GM12878 (cell line): ENCODE measurements around the gene GRIK3. TPM values are rescaled to one million over a fixed set of nuclear protein-coding genes. Genes with fewer than 3 reads are reported as not detected.

Experiments used
- ATAC-seq: fragments of 200-7000 bp; cut with Tn5 transposase; 3 replicates; pipeline ENCODE4 v1.9.1; 2020; ENCODE audit warnings: mild to moderate bottlenecking, moderate library complexity
- BruUV-seq: library from RNA; stranded (reverse); fragments of 400-500 nt; replicated peaks from 2 replicates; lab custom pipeline; 2021; lab: Mats Ljungman, UMichigan
- CTCF ChIA-PET: fragments of 300-600 bp; sonication (Branson Sonifier 250); formaldehyde crosslinking; extraction: SDS; loops from one replicate; lab custom pipeline; 2021; ENCODE audit warnings: inconsistent platforms; lab: Yijun Ruan, JAX
- POLR2A ChIA-PET: fragments of 350-600 bp; formaldehyde crosslinking; extraction: SDS; loops from one replicate; lab custom pipeline; 2021; ENCODE audit warnings: inconsistent platforms; lab: Charles Lee
- RAD21 ChIA-PET: fragments of 300-600 bp; sonication (Branson Sonifier 250); formaldehyde crosslinking; loops from one replicate; lab custom pipeline; 2023; ENCODE audit warnings: antibody characterized with exemption; ENCODE audit not compliant: unreplicated experiment; lab: Charles Lee
- SMC1A ChIA-PET: fragments of 300-600 bp; sonication (Branson Sonifier 250); formaldehyde crosslinking; loops from one replicate; lab custom pipeline; 2023; ENCODE audit not compliant: unreplicated experiment, uncharacterized antibody; lab: Charles Lee
- DNase-seq: peaks from one replicate; pipeline ENCODE4 v3.0.0-alpha.2; 2011; ENCODE audit warnings: low read depth, low spot score
- FAIRE-seq: peaks from 3 replicates; lab custom pipeline; 2011; peaks lifted over from hg19 to GRCh38; lab: Jason Lieb, UNC
- H2AFZ ChIP-seq: 2 replicates; pipeline ENCODE4 v1.6.0; 2011; ENCODE audit warnings: low read depth, low read length, control low read depth; ENCODE audit not compliant: control insufficient read depth
- H3K27ac ChIP-seq: 2 replicates; pipeline ENCODE4 v1.5.1; 2011; ENCODE audit warnings: control low read depth; ENCODE audit not compliant: control insufficient read depth, insufficient read depth
- H3K27me3 ChIP-seq, 2 experiments: replicated peaks in 1 of 2; 2 replicates each; pipeline versions ENCODE4 v1.6.0 to v1.6.1; 2011; ENCODE audit warnings: low read length in 1 of 2; ENCODE audit not compliant: control insufficient read depth in 2 of 2, insufficient read depth in 2 of 2
- H3K36me3 ChIP-seq, 2 experiments: 2 replicates each; pipeline ENCODE4 v1.5.1; 2011; ENCODE audit warnings: low read length in 1 of 2; ENCODE audit not compliant: control insufficient read depth in 2 of 2, insufficient read depth in 2 of 2
- H3K4me1 ChIP-seq: 2 replicates; pipeline ENCODE4 v1.6.1; 2011; ENCODE audit warnings: mild to moderate bottlenecking, low read length, moderate library complexity, mixed read lengths; ENCODE audit not compliant: control insufficient read depth, insufficient read depth
- H3K4me2 ChIP-seq: 2 replicates; pipeline ENCODE4 v1.6.0; 2011; ENCODE audit warnings: control low read depth; ENCODE audit not compliant: control insufficient read depth, insufficient read depth
- H3K4me3 ChIP-seq: fragments of 200-600 bp; sonication (generic); 2 replicates; pipeline ENCODE4 v1.5.1; 2016
- H3K79me2 ChIP-seq: 2 replicates; pipeline ENCODE4 v1.6.0; 2011; ENCODE audit warnings: low read length; ENCODE audit not compliant: control insufficient read depth, insufficient read depth
- H3K9ac ChIP-seq: 2 replicates; pipeline ENCODE4 v1.8.0; 2011; ENCODE audit warnings: low read length, control low read depth, mixed read lengths; ENCODE audit not compliant: control insufficient read depth, insufficient read depth
- H3K9me3 ChIP-seq: replicated peaks from 3 replicates; pipeline ENCODE4 v1.5.1; 2011; ENCODE audit warnings: mild to moderate bottlenecking, low read length; ENCODE audit not compliant: control insufficient read depth, insufficient read depth
- H4K20me1 ChIP-seq: 2 replicates; pipeline ENCODE4 v1.6.0; 2011; ENCODE audit not compliant: control insufficient read depth, insufficient read depth
- DPF2 ChIP-seq: fragments of 450-650 bp; IDR thresholded peaks from 2 replicates; pipeline ENCODE4 v1.6.1; 2017; ENCODE audit warnings: mild to moderate bottlenecking
- EED ChIP-seq: sonication (generic); IDR thresholded peaks from 2 replicates; pipeline ENCODE4 v1.6.1; 2016; ENCODE audit warnings: antibody characterized with exemption, low read depth
- HDGF ChIP-seq: fragments of 450-650 bp; IDR thresholded peaks from 2 replicates; pipeline ENCODE4 v1.6.1; 2016; ENCODE audit warnings: antibody characterized with exemption
- JUND ChIP-seq: IDR thresholded peaks from 2 replicates; pipeline ENCODE4 v1.6.1; 2012; ENCODE audit warnings: low read depth, mild to moderate bottlenecking, low read length, improper control_type of control experiment, moderate library complexity
- MTA3 ChIP-seq: IDR thresholded peaks from 2 replicates; pipeline ENCODE4 v1.6.1; 2012; ENCODE audit warnings: low read length, inconsistent platforms, borderline replicate concordance
- PAX5 ChIP-seq: IDR thresholded peaks from 2 replicates; pipeline ENCODE4 v1.6.1; 2011; ENCODE audit warnings: low read depth, low read length, borderline replicate concordance
- POU2F2 ChIP-seq: IDR thresholded peaks from 3 replicates; pipeline ENCODE4 v1.6.1; 2011; ENCODE audit warnings: low read depth, mild to moderate bottlenecking, low read length, borderline replicate concordance
- SMAD1 ChIP-seq: fragments of 450-650 bp; IDR thresholded peaks from 2 replicates; pipeline ENCODE4 v1.6.1; 2018; ENCODE audit warnings: mild to moderate bottlenecking, low read depth; ENCODE audit not compliant: partially characterized antibody
- ZNF384 ChIP-seq: IDR thresholded peaks from 2 replicates; pipeline ENCODE4 v1.6.1; 2012; ENCODE audit warnings: low read depth, mild to moderate bottlenecking, low read length, improper control_type of control experiment, borderline replicate concordance
- WGBS: methylation state at CpG from one replicate; pipeline ENCODE4 v1.1.6; 2016; ENCODE audit warnings: low lambda C conversion rate; ENCODE audit not compliant: insufficient replicate concordance, insufficient coverage; ENCODE audit errors: missing lambda C conversion rate; 5-methylcytosine and 5-hydroxymethylcytosine counted together
- in situ Hi-C: fragments of 300-500 bp; cut with MboI; formaldehyde crosslinking; loops from 9 replicates; pipeline ENCODE4 v1.14.3; 2018; ENCODE audit warnings: mixed read lengths
- intact Hi-C: fragments of 100-400 bp; cut with micrococcal nuclease; formaldehyde crosslinking; loops from one replicate; pipeline ENCODE4 v1.14.2; 2022; ENCODE audit not compliant: unreplicated experiment
- polyA plus RNA-seq, 11 experiments: library from polyadenylated mRNA; depleted of rRNA in 4 of 11; unstranded in 6 of 11; stranded (reverse) in 5 of 11; fragments of >200 nt; fragmentation: Nextera tagmentation in 4 of 11; fragmentation: Illumina TruSeq in 1 of 11; extraction: Ambion mirVana in 4 of 11; extraction: Trizol in 1 of 11; gene quantifications; 1 replicate in 1 of 11; 2 replicates in 10 of 11; pipeline versions ENCODE4 v1.2.1 to v1.2.3, GENCODE V29; 2011 to 2016; ENCODE audit warnings: inconsistent platforms in 2 of 11, missing spikeins in 2 of 11, low read depth in 1 of 11
- total RNA-seq, 4 experiments: library from RNA; depleted of rRNA in 3 of 4; stranded (reverse); fragments of >200 nt in 3 of 4; fragmentation: Illumina TruSeq in 1 of 4; extraction: Trizol in 1 of 4; gene quantifications; 2 replicates each; pipeline versions ENCODE4 v1.2.1 to v1.2.3, GENCODE V29; 2013 to 2021
- TF ChIP-seq, protein P1 (sequence below): fragments of 450-650 bp; IDR thresholded peaks from 2 replicates; pipeline ENCODE4 v1.6.1; 2017; ENCODE audit warnings: low read depth, mild to moderate bottlenecking, moderate library complexity

The GRIK3 gene
- total and polyA plus RNA-seq, 10 of the 15 experiments (the other 5 are each of a cell fraction or from before 2014, with no cell fraction given), result not detected

DNA sequence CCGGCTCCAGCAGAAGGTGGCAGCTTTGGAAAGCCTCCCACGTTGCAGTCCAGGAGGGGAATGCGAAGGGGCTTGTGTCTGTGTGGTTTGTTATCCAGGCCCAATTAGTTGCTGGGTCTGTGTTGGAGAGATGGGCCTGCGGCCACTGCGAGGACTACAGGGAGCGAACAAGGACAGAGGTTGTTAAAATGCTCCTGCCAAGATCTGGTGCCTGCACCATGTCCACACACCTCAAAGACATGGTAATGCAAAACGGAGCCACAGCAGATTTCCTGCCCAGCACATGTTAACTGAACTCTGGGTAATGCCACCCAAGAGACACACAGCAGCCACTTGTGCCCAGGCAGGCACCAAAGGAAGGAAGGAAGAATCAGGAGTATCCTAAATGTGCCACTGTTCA is 18.6 kb downstream of the GRIK3 start:
- no peak overlapping the region for H3K4me2 ChIP-seq
- H3K27me3 ChIP-seq, result no peaks in the 10 kb centered on the region
- H3K79me2 ChIP-seq, result no peaks in the 10 kb centered on the region
- H3K27ac ChIP-seq, result no peak overlapping the region
- POLR2A ChIA-PET, result no interaction called here
- in situ Hi-C loops, result no loop called here
- DNase-seq, result no peak
- RAD21 ChIA-PET, result no interaction called here
- H3K9me3 ChIP-seq, result no peaks in the 10 kb centered on the region
- 35% methylated on average over 7 of the region's 7 CpGs for WGBS
- H3K4me3 ChIP-seq, result no peak overlapping the region
- ATAC-seq, result no peak
- H4K20me1 ChIP-seq, result no peaks in the 10 kb centered on the region
- no peak overlapping the region for H2AFZ ChIP-seq
- H3K9ac ChIP-seq, result no peak overlapping the region
- H3K36me3 ChIP-seq, result no peaks in the 10 kb centered on the region
- CTCF ChIA-PET, result no interaction called here
- FAIRE-seq, result no peak
- TF ChIP-seq ZNF384 (no peak), DPF2 (no peak), SMAD1 (no peak), EED (no peak), MTA3 (no peak), JUND (no peak), HDGF (no peak), PAX5 (no peak), POU2F2 (no peak)
- TF ChIP-seq, protein P1, sequence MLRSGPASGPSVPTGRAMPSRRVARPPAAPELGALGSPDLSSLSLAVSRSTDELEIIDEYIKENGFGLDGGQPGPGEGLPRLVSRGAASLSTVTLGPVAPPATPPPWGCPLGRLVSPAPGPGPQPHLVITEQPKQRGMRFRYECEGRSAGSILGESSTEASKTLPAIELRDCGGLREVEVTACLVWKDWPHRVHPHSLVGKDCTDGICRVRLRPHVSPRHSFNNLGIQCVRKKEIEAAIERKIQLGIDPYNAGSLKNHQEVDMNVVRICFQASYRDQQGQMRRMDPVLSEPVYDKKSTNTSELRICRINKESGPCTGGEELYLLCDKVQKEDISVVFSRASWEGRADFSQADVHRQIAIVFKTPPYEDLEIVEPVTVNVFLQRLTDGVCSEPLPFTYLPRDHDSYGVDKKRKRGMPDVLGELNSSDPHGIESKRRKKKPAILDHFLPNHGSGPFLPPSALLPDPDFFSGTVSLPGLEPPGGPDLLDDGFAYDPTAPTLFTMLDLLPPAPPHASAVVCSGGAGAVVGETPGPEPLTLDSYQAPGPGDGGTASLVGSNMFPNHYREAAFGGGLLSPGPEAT, result no peak
- SMC1A ChIA-PET, result no interaction called here
- no peaks in the 10 kb centered on the region for H3K4me1 ChIP-seq
- intact Hi-C loops, result no loop called here
- BruUV-seq, result no TSS peak
